Measurements from ENCODE around the gene NCR3LG1. TPM values are rescaled to one million over a fixed set of nuclear protein-coding genes. Genes with fewer than 3 reads are reported as not detected.

NCR3LG1 gene
- total and polyA plus RNA-seq, 8 donors: 0.42 to 1.6 (median 0.97) TPM

DNA sequence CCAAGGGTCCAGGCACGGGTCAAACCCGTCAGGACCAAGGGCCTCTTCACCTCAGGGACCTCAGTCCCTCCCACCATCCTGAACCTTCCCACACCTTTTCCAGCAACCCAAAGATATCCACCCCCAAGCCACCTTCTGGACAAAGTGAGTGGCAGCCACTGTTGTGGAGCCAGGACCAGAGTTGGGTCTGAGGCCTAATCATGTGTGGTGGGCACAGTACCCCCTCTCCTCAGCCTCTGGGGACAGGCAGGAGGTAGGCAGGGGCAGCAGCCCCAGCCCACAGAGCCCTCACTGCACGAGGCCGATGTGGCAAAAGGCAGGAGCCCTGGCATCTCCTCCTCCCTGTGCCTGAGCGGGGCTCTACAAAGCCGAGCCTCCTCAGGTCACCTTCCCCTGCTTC is 34.3 kb downstream of the NCR3LG1 start:
- ATAC-seq: no peak
- Histone ChIP-seq H3K27ac (peak overlapping the region in 1 of 4 donors; percentile 22), H3K9me3 (no peaks in the 10 kb centered on the region), H3K4me3 (peak overlapping the region in 3 of 4 donors; percentile 7 to 28 (median 24)), H3K36me3 (no peaks in the 10 kb centered on the region), H3K4me1 (peaks cover 0 to 6% (median 4%) of the 10 kb centered on the region in 3 donors), H3K27me3 (no peaks in the 10 kb centered on the region)
- peak in 1 of 6 donors; percentile 23 for DNase-seq
- intact Hi-C loops (cut with DNase I): loop anchor here in 2 of 3 donors (2.0 kb wide), 2 partner anchors 115 to 117 kb away; no protein-coding TSS in a partner anchor
- FAIRE-seq: no peak
- TF ChIP-seq CTCF (IDR thresholded peaks at IDR 0.05): no peak
- WGBS, 2 donors: 41 to 68% methylated on average over 6 of the region's 6 CpGs

- Histone ChIP-seq H3K4me3 (peak overlapping the region in 3 of 4 donors; percentile 7 to 28 (median 24)), H3K27me3 (no peaks in the 10 kb centered on the region), H3K36me3 (no peaks in the 10 kb centered on the region), H3K9me3 (no peaks in the 10 kb centered on the region), H3K4me1 (peaks cover 0 to 6% (median 4%) of the 10 kb centered on the region in 3 donors), H3K27ac (peak overlapping the region in 2 of 4 donors; percentile 22 to 33)
- ATAC-seq (peak; percentile 56 to 76 (median 70)), DNase-seq (peak in 5 of 6 donors; percentile 62 to 88 (median 79)), FAIRE-seq (no peak)
- peak; percentile 42 to 67 (median 55) for TF ChIP-seq CTCF (IDR thresholded peaks at IDR 0.05)
- 54 to 55% methylated on average over 23 of the region's 23 CpGs for WGBS, 2 donors
- intact Hi-C loops (cut with DNase I): loop anchor here in 1 of 3 donors (2.0 kb wide), 1 partner anchor 116 kb away; no protein-coding TSS in a partner anchor
These were observed 34.9 kb downstream of the NCR3LG1 start for GRCh38 chr11:17386331-17387084.

- no peak for DNase-seq
- no peak for FAIRE-seq
- Histone ChIP-seq H3K4me3 (no peak overlapping the region), H3K36me3 (no peaks in the 10 kb centered on the region), H3K9me3 (no peaks in the 10 kb centered on the region), H3K27ac (no peak overlapping the region), H3K4me1 (peaks cover 0 to 6% (median 4%) of the 10 kb centered on the region in 3 donors), H3K27me3 (no peaks in the 10 kb centered on the region)
- ATAC-seq: no peak
- intact Hi-C loops (cut with DNase I): loop anchor here in 1 of 3 donors (2.0 kb wide), 1 partner anchor 116 kb away; no protein-coding TSS in a partner anchor
- 95 to 98% methylated on average over 20 of the region's 20 CpGs for WGBS, 2 donors
- TF ChIP-seq CTCF (IDR thresholded peaks at IDR 0.05): no peak
These were observed 35.7 kb downstream of the NCR3LG1 start for GRCh38 chr11:17387254-17387653.

GRCh38 chr11:17387811-17388210 is 36.2 kb downstream of the NCR3LG1 start:
- Histone ChIP-seq H3K9me3 (no peaks in the 10 kb centered on the region), H3K27me3 (no peaks in the 10 kb centered on the region), H3K4me1 (peaks cover 0 to 6% (median 4%) of the 10 kb centered on the region in 3 donors), H3K4me3 (peak overlapping the region in 1 of 4 donors; percentile 55), H3K36me3 (no peaks in the 10 kb centered on the region), H3K27ac (no peak overlapping the region)
- FAIRE-seq (no peak), ATAC-seq (no peak), DNase-seq (peak in 1 of 6 donors; percentile 16)
- WGBS, 2 donors: 91 to 93% methylated on average over 20 of the region's 20 CpGs
- intact Hi-C loops (cut with DNase I): loop anchor here in 1 of 3 donors (2.0 kb wide), 1 partner anchor 115 kb away; no protein-coding TSS in a partner anchor
- TF ChIP-seq CTCF (IDR thresholded peaks at IDR 0.05): no peak

All from pancreas (tissue), 10 donors.